Psoas muscle (tissue), 8 donors: ENCODE data around the gene MAPK9. TPM values are rescaled to one million over a fixed set of nuclear protein-coding genes. Genes with fewer than 3 reads are reported as not detected.

Experiments used
- ATAC-seq, 4 donors: fragments of 200-7000 bp; cut with Tn5 transposase; one replicate each; pipeline ENCODE4 v1.9.1; 2020; ENCODE audit warnings: moderate library complexity in 3 of 4, mild to moderate bottlenecking in 2 of 4
- DNase-seq, 2 donors: peaks; one replicate each; pipeline ENCODE4 v3.0.0-alpha.2; 2020
- H3K27ac ChIP-seq: fragments of 200-600 bp; one replicate; pipeline ENCODE4 v1.8.0; 2022
- H3K27me3 ChIP-seq, 3 donors: fragments of 200-600 bp in 1 of 3; one replicate each; pipeline versions ENCODE4 v1.6.1 to v1.8.0; 2013 to 2022; ENCODE audit warnings: low read length in 2 of 3, mild to moderate bottlenecking in 2 of 3, moderate library complexity in 1 of 3; ENCODE audit not compliant: insufficient read depth in 3 of 3
- H3K36me3 ChIP-seq, 2 donors: fragments of 200-600 bp in 1 of 2; one replicate each; pipeline versions ENCODE4 v1.6.1 to v1.8.0; 2013 to 2022; ENCODE audit warnings: low read depth in 1 of 2, mild to moderate bottlenecking in 1 of 2, moderate library complexity in 1 of 2; ENCODE audit not compliant: insufficient read depth in 1 of 2
- H3K4me1 ChIP-seq: fragments of 200-600 bp; one replicate; pipeline ENCODE4 v1.8.0; 2022
- H3K4me3 ChIP-seq: fragments of 200-600 bp; one replicate; pipeline ENCODE4 v1.8.0; 2022; ENCODE audit warnings: mild to moderate bottlenecking
- H3K9me3 ChIP-seq: fragments of 200-600 bp; one replicate; pipeline ENCODE4 v1.8.0; 2022
- WGBS, 3 donors: extraction: QIAGEN DNeasy Blood & Tissue Kit; methylation state at CpG; one replicate each; pipeline versions ENCODE4 v1.1.6 to v1.1.7; 2013; 5-methylcytosine and 5-hydroxymethylcytosine counted together
- intact Hi-C, 2 donors: fragments of 100-400 bp; cut with DNase I; formaldehyde crosslinking; loops; one replicate each; pipeline versions ENCODE4 v1.11.0 to v1.14.2; 2022
- polyA plus RNA-seq, 3 donors: library from polyadenylated mRNA; stranded (reverse); fragments of 200-250 nt; gene quantifications; one replicate each; pipeline ENCODE4 v1.2.3, GENCODE V29; 2013
- total RNA-seq, 4 donors: library from RNA; stranded (reverse); fragmentation: NEBNext Ultra II Directional in 2 of 4; extraction: Animal tissue kit (Norgen Biotek cat#: 25700) in 2 of 4; gene quantifications; one replicate each; pipeline versions ENCODE4 v1.2.1 to v1.2.4, GENCODE V29; 2021 to 2023
- TF ChIP-seq, protein P1 (sequence below): fragments of 200-600 bp; IDR thresholded peaks from one replicate; pipeline ENCODE4 v1.8.0; 2022; ENCODE audit warnings: antibody characterized with exemption
- donor health status: healthy with polysubstance abuse.
- donor health status: DM: no; HTN: no; CAD: no; lungs with moderate emphysema.
- donor health status: Bipolar disorder and iron deficiency.
- donor health status: healthy.
- donor health status: DM: yes; HTN: yes; CAD: no.
- donor health status: DM: no; HTN: no; CAD: no.
- donor health status: DM: no; HTN: no; CAD: no.
- donor health status: DM: yes; HTN: yes; CAD: no.

The MAPK9 gene
- total and polyA plus RNA-seq, 7 donors = 16.1 to 40.1 (median 34.3) TPM

DNA sequence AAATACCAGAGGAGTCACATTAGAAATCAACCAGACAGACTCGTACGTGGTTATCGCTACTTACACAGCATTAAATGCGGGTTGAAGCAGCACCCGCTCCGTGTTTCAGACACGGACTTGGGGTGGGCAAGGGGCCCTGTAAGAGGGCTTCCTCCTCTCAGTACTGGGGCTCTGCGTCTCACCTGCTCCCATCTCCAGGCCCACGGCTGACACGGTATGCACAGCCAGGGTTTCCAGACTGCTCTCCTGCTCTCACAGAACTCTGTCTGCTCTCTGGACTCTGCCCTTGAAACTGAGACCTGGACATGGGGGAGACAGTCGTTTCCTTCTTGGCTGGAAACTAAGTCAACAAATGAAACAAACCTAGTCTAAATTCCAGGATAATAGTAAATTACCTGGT lies 58.2 kb downstream of the MAPK9 start:
- WGBS, 3 donors = 85 to 91% (median 88%) methylated on average over 11 of the region's 11 CpGs
- Histone ChIP-seq H3K27me3 (no peaks in the 10 kb centered on the region), H3K27ac (no peak overlapping the region), H3K9me3 (no peaks in the 10 kb centered on the region), H3K36me3 (peaks cover 8 to 67% of the 10 kb centered on the region in 2 donors), H3K4me3 (no peak overlapping the region), H3K4me1 (no peaks in the 10 kb centered on the region)
- TF ChIP-seq, protein P1, sequence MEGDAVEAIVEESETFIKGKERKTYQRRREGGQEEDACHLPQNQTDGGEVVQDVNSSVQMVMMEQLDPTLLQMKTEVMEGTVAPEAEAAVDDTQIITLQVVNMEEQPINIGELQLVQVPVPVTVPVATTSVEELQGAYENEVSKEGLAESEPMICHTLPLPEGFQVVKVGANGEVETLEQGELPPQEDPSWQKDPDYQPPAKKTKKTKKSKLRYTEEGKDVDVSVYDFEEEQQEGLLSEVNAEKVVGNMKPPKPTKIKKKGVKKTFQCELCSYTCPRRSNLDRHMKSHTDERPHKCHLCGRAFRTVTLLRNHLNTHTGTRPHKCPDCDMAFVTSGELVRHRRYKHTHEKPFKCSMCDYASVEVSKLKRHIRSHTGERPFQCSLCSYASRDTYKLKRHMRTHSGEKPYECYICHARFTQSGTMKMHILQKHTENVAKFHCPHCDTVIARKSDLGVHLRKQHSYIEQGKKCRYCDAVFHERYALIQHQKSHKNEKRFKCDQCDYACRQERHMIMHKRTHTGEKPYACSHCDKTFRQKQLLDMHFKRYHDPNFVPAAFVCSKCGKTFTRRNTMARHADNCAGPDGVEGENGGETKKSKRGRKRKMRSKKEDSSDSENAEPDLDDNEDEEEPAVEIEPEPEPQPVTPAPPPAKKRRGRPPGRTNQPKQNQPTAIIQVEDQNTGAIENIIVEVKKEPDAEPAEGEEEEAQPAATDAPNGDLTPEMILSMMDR = no peak
- no peak for DNase-seq
- no peak for ATAC-seq
- intact Hi-C loops = no loop called here

DNA sequence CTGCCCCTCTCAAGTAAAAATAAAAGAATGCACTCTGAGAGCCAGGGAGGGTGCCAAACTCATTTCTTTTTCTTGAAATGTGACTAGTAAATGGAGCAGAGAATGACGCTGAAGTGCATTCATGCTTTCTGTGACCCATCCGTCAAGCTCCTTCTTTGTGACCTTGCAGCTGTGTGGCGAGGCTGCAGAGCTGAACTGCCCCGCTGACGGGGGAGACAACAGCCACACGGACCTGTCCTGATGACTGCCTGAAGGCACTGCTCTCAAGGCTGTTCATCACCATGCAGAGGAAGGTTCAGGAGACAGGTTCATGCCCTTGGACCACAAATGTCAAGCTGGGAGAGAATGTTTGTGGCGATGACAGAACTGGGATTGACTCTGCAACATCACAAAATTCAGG lies 61.9 kb downstream of the MAPK9 start:
- peaks cover 0 to 40% of the 10 kb centered on the region in 2 donors for H3K36me3 ChIP-seq
- WGBS, 3 donors = 78 to 89% (median 82%) methylated on average over 7 of the region's 7 CpGs

DNA sequence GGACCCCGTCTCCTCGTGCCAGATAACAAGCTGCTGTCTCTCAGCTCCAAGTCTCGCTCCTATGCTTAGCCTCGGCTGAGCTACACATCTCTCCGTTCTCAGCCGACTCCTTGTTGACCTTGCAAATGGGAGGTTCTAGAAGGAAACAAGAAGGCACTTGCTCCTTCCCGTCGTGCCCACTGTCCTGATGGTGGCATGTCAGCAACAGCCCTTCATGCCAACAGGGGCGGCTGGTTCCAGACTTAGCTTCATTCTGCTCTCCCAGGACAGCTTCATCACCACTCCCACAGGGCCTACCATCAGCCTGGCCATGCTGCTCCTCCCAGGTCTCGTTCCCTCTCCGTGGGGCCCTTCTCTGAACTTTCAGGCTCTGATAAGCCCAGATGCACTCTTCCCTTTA lies 69.8 kb downstream of the MAPK9 start:
- Histone ChIP-seq H3K4me1 (no peaks in the 10 kb centered on the region), H3K9me3 (peaks cover 35% of the 10 kb centered on the region), H3K4me3 (no peak overlapping the region), H3K27me3 (no peaks in the 10 kb centered on the region), H3K36me3 (peaks cover 0 to 6% of the 10 kb centered on the region in 2 donors), H3K27ac (no peak overlapping the region)
- ATAC-seq (no peak), DNase-seq (no peak)
- TF ChIP-seq, protein P1 = no peak
- intact Hi-C loops = no loop called here
- 90 to 93% (median 91%) methylated on average over 11 of the region's 11 CpGs for WGBS, 3 donors

More for the DNA sequence above, 61.9 kb downstream of the MAPK9 start:
- Histone ChIP-seq H3K4me3 (no peak overlapping the region), H3K9me3 (peaks cover 10% of the 10 kb centered on the region), H3K27me3 (no peaks in the 10 kb centered on the region), H3K4me1 (no peaks in the 10 kb centered on the region), H3K27ac (no peak overlapping the region)
- intact Hi-C loops = no loop called here
- ATAC-seq (no peak), DNase-seq (no peak)
- TF ChIP-seq, protein P1 = no peak

DNA sequence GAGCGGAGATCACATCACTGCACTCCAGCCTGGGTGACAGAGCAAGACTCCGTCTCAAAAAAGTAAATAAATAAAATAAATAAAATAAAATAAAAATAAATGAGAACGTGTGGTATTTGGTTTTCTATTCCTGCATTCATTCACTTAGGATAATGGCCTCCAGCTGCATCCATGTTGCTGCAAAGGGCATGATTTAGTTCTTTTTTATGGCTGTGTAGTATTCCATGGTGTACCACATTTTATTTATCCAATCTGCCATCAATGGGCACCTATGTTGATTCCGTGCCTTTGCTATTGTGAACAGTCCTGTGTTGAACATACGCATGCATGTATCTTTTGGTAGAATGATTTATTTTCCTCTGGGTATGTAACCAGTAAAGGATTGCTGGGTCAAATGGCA lies 74.1 kb downstream of the MAPK9 start:
- 94 to 95% (median 95%) methylated on average over 5 of the region's 5 CpGs for WGBS, 3 donors
- intact Hi-C loops = no loop called here
- no peaks in the 10 kb centered on the region for H3K36me3 ChIP-seq
- H3K27ac ChIP-seq = no peak overlapping the region
- H3K9me3 ChIP-seq = peaks cover 31% of the 10 kb centered on the region
- H3K4me1 ChIP-seq = no peaks in the 10 kb centered on the region
- H3K27me3 ChIP-seq = no peaks in the 10 kb centered on the region
- ATAC-seq = no peak
- no peak for DNase-seq
- TF ChIP-seq, protein P1 = no peak
- H3K4me3 ChIP-seq = no peak overlapping the region

DNA sequence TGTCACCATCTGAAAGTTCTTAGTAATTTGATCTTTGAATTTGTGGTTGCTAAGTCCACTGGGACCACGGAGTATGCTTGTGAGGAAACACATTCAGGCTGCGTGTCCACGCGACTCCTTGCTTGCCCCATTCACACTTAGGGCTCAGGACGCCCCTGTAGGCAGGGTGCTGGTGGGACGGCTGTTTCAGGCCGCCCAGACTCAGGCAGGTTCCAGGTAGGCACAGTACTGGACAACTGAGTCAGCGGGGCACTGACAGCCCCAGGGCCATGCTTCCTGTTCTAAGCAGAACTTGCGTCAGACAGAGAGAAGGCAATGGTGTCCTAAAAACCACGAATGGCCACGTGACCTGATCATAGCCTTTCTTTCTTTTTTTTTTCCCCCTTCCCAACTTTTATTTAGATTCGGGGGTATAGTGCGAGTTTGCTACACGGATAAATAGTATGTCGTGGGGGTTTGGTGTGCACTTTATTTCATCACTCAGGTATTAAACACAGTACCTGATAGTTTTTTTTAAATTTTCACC lies 75.2 kb downstream of the MAPK9 start:
- Histone ChIP-seq H3K36me3 (no peaks in the 10 kb centered on the region), H3K27me3 (peaks cover 0 to 7% (median 0%) of the 10 kb centered on the region in 3 donors), H3K9me3 (peaks cover 31% of the 10 kb centered on the region), H3K4me1 (no peaks in the 10 kb centered on the region), H3K4me3 (no peak overlapping the region), H3K27ac (no peak overlapping the region)
- ATAC-seq = no peak
- DNase-seq = no peak
- intact Hi-C loops = no loop called here
- 87 to 89% (median 87%) methylated on average over 15 of the region's 15 CpGs for WGBS, 3 donors
- TF ChIP-seq, protein P1 = no peak
